Stimulated activated CD4-positive, alpha-beta T cell treated with anti-CD3 and anti-CD28 coated beads, Interleukin-2, amount 100 ng/mL, for 48 hours (primary cell): ENCODE measurements around the gene HOXB7.

Experiments used
- DNase-seq, 2 donors: peaks; one replicate each; pipeline ENCODE4 v3.0.0-alpha.2; 2020

The HOXB7 gene

DNA sequence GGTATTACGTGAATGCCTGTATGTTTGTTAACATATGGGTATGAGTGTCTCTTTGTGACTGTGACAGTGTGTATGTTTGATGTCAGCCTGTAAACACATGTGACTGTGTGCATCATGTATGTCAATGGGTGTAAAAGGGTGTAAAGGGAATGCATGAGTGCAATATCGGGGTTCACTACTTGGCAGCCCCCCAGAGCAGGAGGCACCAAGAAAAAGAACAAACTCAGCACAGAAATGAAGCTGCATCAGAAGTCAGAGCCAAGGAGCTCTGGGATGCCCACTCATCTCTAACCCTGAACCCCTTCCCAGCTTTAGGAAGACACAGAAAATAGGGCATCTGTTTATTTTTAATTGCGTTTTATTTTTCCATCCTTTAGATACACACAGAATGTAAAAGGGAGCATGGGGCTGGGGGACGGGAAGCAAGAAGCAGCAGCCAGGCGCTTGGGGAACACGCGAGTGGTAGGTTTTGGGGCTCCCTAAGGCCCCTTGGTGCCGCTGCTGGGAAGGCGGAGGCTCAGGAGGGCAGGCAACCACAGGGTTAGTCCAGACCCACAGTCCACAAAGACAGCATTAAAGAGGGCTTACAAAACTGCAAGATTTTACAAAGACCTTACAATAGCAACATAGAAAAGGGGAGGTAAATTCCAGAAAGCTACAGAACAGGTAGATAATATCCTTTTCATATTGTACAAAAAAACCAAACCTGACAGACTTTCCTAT lies 3.8 kb downstream of the HOXB7 start:
- DNase-seq: no peak

DNA sequence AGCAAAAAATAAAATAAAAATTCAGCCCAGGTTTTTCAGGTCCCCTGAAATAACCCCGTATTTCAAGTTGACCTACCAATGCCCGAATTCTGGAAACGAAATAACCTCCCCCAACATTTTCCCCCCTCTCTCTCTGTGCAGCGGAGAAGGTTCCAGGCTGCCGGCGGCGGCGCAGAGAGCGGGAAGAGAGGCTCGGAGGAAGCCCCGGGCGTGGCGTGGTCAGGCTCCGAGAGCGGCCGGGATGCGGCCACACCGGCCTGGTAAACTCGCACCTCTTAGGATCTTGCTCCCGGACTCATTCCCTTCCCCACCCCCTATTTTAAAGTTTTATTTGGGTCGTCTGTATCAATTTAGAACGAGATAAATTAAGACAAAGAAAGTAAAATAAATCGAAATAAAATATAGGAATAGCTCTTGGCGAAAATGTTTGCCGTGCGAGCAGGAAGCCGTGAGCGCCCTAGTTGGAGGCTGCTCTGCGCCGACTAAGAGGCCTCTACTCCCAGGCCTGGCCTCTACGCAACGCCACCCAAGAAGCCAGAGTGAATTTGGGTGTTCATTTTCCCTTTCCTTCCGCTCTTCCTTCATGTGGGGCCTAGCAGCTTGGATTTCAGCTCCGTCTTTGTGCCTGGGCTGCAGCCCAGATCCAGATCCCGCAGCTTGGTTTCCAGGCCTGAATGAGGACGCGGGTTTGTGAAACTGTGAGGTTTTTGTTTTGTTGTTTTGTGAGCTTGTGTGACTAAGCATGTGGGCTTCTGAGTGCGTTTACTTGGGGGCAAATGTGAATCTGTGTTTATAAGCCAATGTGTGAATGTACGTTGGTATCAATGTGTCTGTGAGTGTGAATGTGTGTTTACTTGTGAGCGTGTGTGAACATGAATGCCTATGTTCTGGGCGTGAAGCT lies 4.6 kb downstream of the HOXB7 start:
- no peak for DNase-seq

DNA sequence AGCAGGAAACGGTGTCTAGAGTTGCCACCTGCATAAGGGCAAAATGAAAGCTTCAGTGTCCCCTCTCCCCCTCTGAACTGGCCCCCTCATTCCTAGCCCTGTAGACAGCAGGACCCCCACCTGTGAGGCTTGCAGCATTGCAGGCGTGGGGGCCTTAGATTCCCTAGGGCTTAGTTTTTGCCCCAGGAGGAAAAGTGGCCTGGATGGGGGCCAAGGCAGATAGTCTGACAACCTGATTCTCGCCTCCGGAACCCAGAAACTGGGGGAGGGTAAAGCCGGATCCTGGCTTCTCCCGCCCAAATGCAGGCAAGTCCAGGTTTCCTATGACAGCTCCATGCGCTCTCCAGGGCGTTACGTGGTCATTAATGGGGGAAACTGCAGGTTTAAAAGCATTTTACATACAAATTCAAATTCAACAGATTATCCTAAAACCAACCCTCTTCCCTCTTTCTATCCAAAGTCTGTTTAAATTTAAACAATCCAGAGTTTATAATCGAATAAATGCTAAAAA lies 5.4 kb downstream of the HOXB7 start:
- no peak for DNase-seq

DNA sequence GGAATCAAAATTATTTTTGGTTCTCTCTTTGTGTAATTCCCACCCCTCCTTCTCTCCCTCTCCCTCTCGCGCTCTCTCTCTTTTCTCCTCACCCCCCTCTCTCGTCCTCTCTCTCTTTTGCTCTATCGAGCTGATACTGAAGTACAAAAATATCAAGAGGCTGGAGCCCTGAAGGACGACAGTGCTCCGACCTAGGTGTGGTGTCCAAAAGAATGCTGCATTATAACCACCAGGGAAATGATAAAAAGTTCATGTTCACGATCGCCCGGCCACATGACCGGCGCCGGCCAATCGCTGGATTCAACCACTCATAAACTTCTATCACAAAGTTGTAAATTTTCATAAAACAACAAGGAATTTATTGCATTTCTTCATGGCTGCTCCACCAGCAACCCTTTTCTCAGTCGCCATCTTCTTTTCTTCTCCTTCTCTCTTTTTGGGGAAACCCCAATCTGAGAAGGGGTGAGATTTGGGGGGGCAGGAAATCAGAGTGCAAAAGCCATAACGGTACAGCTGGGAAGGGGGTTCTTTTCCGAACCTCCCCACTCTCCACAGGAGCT lies 6.0 kb downstream of the HOXB7 start, which contains the start of gene HOXB6:
HOXB6 (minus strand) TSS at position 217 of the 560 bp plus-strand sequence. CDS start 6,836 bp downstream, outside the sequence.
- no peak for DNase-seq

DNA sequence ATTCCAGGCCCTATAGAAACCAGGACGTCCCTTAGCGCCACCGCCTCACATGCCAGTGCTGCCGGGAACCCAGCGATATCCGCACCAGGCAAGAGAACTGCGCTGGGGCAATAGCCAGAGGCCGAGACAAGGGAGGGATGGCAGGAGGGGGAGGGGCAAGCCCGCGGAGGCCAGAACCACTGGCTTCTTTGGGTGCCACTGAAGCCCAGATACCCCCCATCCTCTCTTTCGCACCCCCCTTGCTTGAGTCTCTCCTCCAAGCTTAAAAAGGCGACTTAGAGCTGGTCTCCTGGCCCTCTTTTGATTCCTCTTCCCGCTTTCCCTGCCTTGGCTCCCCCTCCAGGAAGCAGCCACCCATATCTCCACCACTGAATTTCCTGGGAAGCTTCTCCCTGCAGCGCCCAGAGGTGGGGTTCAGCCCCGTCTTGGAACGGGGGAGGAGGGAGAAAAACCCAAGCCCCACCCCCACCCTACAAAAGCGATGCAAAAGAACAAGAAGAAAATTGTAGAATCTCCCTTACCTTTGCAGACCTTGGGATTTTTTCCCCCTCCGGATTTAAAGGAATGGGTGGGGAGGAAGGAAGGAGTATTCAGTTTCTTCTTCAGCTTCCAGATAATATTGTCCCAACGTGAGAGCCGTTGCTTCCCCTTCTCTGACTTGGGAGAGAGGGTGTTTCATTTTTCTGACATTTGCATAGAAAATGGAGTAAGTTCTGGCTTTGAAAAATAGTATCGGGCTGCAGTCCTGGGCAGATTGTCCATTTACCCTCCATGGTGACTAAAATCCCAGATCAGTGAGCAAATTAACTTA lies 6.7 kb downstream of the HOXB7 start:
- no peak for DNase-seq

DNA sequence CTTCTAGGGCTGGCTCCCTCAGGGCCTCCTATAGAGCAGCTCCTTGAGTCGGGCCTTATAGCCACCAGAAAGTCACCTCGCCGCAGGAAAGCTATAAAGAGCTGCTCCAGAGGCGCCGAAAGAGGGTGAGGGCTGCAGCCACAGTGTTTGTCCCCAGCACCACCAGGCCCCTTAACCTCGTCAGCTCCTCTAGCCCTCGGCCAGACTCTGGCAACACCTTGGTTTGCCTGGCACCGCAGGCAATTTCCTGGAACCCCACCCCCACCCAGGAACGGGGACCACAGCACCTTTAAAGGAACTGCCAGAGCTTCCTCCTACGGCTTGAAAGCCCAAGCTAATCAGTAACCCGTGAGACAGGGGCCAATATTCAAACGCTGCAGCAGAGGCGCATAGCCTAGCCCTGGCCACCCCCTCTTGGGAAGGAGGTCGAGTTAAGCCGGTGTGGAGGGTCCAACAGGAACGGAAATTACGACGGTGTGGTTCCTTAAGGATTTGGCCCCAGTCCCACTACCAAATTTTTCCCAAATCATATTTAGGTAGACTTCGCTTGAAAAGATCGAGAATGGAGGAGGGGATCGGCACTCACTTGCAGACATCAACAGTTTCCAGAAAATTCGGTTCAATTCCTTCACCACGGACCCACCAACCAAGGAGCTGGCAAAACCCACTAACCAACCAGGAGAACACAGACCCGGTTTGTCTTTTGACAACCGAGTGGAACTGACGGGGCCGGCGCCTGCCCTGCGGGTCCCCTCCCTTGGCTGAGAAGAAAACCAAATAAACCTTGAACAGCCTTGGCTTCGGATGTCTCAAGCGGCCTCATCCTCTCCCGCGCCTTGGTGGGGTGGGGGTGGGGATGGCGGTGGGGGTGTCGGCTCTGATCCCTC lies 9.0 kb downstream of the HOXB7 start:
- no peak for DNase-seq

DNA sequence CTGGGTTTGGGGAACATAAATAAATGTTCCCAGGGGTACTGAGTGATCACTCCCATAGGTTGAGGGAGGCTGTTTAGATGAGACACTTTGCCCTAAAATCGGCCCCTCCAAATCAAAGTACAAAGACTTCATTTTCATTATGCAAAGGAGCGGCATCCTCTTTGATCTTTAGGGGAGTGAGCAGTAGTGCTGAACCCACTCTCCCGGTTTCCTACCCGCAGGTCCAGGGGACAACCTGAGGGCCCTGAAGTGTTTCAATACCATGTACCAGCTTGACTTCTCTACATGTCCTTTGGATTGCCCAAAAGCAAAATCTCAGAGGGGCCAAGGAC lies 9.6 kb downstream of the HOXB7 start:
- DNase-seq: no peak

DNA sequence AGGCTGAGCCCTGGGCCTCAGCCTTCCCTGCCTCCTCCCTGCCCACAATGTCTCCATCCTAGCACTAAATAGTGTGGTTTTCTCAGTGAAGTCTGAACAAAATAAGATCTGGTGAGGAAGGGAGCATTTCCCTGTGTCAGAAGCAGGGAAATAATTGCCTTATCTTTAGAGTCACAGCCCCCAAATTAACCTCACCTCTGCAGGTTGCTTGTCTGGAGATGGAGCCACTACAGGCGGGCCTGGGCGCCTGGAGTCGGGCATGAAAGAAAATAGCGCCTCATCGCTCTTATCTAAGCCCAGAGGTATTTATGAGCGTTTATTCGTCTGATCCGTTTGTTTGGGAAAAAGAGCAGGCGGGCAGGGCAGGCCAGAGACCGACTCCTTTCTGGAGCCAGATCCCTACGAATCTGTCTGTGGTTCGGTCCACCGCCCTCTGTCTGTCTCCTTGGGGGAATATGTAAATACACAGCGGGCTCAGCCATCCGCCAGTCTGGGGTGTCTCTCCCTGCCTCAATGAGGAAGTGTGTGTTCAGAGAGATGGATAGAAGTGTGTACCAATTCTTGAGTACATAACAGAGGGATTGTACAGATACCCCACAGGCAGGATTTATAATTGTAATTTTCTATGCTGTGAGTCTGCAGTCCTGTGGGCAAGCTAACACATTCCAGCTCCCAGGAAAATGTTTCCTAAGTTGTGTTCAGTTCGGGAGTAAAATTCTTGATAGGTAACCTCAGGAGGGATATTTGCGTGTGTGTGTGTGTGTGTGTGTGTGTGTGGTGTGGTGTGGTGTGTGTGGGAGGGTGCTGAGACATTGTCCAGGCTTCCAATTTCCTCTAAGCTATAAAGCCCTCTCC lies 10.3 kb downstream of the HOXB7 start:
- no peak for DNase-seq

DNA sequence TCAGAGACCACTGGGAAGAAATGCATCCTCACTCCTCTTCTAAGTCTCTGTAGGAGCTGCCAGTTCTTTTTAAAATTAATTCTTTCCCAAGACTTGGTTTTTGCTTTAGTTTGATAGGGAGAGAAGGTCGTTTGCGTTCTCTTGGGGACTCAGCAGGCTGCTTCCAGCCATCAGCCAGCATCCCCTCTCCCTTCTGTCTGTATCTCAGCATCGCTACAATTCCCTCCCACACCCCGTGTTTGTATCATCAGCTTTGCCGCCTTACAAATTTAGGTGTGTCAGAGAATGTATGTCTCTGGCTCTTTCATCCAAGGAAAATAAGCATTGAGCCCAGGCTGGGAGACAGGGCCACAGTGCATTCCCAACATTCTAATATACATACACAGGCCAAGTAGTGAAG lies 11.5 kb downstream of the HOXB7 start:
- no peak for DNase-seq

DNA sequence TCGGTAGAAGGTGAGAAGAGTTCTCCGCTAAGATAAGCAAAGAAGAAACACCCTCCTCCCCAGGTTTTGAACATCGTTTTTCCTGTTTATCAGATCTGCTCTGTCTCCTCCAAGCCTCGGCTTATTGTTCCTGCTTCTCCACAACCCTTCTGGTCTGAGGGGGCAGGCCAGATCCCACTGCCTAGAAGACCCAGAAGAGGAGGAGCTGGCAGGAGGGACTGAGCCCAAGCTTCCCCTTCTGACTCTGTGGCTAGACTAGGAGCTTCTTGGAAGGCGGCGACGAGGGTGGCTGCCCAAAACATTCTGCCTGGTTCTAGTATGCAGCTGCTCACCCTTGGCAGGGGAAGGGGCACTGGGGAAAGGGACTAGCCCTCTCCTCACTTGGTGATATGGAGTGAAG lies 12.1 kb downstream of the HOXB7 start:
- DNase-seq: no peak

DNA sequence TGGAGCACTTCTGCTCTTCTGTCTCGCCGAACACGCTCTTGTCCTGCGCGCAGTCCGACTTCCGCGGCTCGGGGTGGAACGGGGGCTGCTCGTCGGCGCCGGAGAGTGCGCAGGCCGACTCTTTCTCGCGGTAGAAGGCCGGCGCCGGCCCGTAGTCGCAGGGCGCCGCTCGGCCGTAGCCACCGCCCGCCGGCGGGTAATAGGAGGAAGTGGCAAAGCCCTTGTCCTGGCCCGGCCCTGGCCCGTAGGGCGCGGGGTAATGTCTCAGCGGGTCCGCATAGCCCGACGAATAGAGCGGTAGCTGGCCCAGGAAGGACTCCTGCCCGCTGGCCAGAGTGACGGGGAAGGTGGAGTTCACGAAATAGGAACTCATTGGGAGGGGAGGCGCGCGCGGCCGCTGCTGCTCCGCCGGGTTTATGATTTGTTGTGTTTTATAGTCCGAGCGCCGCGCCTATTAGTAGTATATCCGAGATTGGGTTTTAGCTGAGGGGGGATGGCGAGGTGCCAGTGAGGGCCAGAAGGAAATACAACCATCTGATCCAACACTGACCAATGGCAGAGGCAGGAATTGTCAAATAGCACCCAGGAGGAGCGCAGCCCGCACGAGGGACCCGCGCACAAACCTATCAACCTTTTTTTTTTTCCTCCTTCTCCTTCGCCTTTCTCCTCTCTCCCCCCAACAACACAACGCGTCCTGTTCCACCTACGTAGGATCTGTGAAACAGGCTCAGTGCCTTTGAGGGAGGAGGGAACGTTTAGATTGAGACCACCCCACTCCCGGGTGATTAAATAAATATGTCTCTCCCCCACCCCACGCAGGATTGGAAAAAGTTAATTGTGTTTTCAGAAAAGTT lies 12.8 kb downstream of the HOXB7 start:
- DNase-seq: no peak

DNA sequence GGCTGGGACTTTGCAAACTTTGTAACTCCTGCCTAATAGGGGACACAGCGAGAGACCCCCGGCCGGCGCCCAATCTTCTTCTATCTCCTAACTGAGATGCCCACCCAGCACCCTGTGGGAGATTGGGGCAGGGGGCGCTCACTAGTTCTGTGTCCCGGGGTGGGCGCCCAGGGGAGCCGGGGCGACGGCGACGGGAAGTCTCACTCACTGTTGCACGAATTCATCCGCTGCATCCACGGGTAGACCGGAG lies 13.4 kb downstream of the HOXB7 start:
- DNase-seq: no peak

DNA sequence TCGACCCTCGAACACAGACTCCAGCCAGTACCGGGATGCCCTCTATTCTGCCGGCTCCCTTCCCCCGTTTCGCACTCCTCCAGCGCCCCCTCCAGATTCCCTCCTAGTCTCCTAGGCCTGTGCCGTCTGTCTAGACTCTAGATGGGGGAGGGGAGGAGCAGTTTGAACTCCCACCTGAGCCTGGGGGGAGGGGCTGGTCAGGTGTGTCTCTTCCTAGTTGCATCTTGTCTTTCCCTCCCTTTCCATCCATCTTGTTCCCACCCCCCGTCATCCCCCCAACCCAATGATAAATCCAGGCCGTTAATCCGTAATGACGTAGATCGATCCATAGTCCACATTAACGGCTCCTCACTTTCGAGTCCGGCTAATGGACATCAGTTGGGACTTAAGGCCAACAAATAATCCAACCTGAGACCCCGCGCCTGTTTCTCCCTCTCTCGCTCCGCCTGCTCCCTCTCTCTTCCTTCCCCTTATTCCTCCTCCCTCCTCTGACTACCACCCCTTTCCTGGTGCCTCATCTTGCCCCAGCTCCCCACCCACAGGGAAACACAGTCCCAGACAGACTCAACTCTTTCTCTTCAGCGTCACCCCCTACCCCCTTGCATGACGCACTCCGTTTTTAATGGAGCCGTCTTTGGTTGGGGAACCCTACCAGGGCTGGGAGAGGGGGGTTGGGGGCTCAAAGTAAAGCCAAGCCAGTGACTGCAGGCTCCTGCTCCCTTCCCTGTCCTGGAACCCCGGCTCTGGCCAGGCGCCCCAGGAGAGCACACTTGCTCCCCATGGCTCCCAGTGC lies 13.9 kb downstream of the HOXB7 start:
- DNase-seq: no peak

DNA sequence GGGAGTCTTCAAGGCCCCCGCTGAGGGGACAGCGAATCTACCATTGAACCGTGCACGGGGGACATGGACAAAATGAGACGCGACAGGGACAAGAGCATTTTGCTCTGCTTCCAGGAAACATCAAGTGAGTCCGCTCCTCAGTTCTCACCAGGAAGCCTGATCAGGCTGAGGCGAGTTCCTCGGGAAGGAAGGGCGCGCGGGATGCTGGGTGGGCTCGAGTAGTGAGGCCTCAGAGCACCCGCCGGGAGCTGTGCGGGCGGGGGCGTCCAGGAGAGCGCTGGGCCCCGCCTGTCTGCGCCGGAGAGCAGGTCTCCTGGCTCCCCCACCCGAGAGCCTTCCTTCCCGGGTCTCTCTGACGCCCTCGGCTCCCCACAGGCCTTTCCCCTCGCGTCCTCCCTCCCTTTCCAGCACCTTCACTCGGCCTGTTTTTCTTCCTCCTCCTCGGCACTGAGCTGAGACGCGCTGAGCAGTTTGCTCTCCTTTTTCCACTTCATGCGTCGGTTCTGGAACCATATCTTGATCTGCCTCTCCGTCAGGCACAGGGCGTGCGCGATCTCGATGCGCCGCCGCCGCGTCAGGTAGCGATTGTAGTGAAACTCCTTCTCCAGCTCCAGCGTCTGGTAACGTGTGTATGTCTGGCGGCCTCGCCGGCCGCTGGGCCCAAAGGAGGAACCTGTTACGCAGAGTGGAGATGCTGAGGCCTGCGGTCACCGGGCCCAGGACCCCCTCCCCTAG lies 14.7 kb downstream of the HOXB7 start:
- no peak for DNase-seq

DNA sequence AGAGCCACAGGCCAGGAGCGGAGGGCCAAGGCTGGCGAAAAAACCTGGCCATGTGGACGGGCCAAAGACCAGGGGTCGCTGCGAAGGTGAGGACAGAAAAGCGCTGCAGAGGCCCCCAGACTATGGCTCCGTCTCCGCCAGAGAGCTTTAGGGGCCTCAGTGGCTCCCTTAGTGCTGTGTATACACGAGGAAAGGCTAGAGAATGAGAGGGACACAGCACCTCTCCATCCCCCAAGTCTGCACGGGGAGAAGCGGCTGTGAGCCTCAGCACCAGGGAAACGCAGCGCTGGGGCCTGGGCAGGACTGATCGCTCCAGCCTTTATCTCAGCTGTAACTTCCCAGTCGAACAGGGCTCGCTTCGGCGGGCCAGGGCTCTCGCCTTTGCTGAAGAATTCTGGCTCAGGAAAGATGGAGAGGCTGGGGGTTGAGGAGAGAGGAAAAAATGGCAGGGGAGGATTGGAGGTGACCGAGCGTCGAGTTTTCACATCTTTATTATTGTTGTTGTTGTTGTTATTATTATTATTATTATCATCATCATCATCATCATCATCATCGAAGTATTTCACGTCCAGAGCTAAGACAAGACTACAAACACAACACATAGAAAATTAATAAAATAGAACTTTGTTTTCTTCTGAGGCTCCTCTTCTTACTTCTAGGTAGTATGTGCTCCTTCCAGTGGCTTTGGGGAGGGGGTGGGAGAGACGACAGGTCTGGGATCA lies 15.4 kb downstream of the HOXB7 start:
- no peak for DNase-seq

DNA sequence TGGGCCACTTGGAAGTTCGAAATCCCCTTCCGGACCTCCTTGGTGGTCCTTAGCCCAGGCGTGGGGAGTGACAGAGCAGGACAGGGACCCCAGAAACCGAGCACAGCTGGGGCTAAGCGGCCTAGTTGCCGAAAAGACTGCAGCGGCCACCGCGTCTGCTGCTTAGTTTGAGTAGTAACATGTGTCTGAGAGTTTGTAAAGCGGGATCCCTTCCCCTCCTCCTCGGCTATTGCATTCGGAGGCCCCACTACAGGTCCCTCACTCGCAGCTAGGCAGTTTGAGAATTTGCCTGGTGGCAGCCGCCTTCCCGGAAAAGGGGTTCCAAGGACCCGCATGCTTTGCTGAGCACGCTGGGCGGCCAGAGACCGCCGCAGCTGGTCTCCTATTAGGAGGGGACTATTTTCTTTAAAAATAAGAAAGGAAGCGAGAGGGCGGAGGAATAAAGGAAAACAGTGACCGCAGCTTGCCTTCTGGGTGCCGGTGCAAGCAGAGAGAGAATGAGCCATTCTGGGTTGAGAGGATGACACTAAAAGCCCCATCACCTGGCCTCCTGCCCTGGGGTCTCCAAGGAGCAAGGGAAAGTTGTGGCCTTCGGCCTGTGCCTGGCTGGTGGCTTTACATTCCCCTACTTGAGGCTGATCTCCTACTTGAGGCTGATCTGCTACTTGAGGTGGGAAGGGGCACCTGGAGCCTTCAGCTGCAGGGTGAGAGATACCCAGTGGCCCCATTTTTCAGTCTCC lies 16.1 kb downstream of the HOXB7 start:
- DNase-seq: no peak
